Endothelial cell (in vitro differentiated cells): ENCODE measurements around the gene CTNNA3. TPM values are rescaled to one million over a fixed set of nuclear protein-coding genes. Genes with fewer than 3 reads are reported as not detected.

ENCODE experiments used
- DNase-seq: peaks from one replicate; pipeline ENCODE4 v3.0.0; 2021; ENCODE audit warnings: low spot score
- H3K27ac Mint-ChIP-seq: one replicate; pipeline ENCODE4 v1.8.0; 2021; ENCODE audit warnings: mixed read lengths, inconsistent platforms; ENCODE audit not compliant: unreplicated experiment
- H3K27me3 Mint-ChIP-seq: one replicate; pipeline ENCODE4 v1.8.0; 2021; ENCODE audit warnings: mild to moderate bottlenecking, moderate library complexity, mixed read lengths, inconsistent platforms; ENCODE audit not compliant: unreplicated experiment
- H3K36me3 Mint-ChIP-seq: one replicate; pipeline ENCODE4 v1.8.0; 2021; ENCODE audit warnings: mild to moderate bottlenecking, low read depth, mixed read lengths, inconsistent platforms; ENCODE audit not compliant: unreplicated experiment
- H3K4me1 Mint-ChIP-seq: one replicate; pipeline ENCODE4 v1.8.0; 2021; ENCODE audit warnings: mild to moderate bottlenecking, mixed read lengths, inconsistent platforms; ENCODE audit not compliant: unreplicated experiment
- H3K4me3 Mint-ChIP-seq: one replicate; pipeline ENCODE4 v1.8.0; 2021; ENCODE audit warnings: mild to moderate bottlenecking, mixed read lengths, inconsistent platforms; ENCODE audit not compliant: unreplicated experiment
- H3K9me3 Mint-ChIP-seq: one replicate; pipeline ENCODE4 v1.8.0; 2021; ENCODE audit warnings: mixed read lengths, inconsistent platforms; ENCODE audit not compliant: unreplicated experiment
- total RNA-seq: library from RNA; stranded (reverse); fragmentation: NEBNext Ultra II Directional; extraction: Animal tissue kit (Norgen Biotek cat#: 25700); gene quantifications from one replicate; pipeline ENCODE4 v1.2.1, GENCODE V29; 2021; ENCODE audit not compliant: unreplicated experiment
- TF ChIP-seq, protein P1 (sequence below): fragments of 200-600 bp; sonication (generic); IDR thresholded peaks from one replicate; pipeline ENCODE4 v1.5.0; 2021; ENCODE audit warnings: antibody characterized with exemption; ENCODE audit not compliant: unreplicated experiment

The CTNNA3 gene
- total RNA-seq, 1 donor from 2014 or later, result 2.3 TPM

DNA sequence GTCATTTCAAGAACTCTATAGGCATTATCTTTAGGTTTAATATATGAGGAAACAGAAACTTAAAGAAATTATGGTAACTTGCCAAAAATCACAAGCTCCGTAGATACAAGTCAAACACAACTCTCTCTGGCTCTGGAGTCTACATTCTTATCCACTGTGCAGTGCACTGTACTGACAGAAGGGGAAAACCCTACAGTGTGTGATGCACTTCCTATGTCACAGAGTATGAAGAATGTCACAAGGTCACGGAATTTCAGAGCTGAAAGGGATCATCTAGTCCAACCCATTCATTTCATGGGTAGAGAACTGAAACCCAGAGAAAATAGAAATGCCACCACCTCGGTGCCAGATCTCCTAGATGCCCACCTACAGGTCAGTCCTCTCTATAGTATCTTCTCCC is 684.0 kb downstream of the CTNNA3 start:
- no peak for DNase-seq
- TF ChIP-seq, protein P1, sequence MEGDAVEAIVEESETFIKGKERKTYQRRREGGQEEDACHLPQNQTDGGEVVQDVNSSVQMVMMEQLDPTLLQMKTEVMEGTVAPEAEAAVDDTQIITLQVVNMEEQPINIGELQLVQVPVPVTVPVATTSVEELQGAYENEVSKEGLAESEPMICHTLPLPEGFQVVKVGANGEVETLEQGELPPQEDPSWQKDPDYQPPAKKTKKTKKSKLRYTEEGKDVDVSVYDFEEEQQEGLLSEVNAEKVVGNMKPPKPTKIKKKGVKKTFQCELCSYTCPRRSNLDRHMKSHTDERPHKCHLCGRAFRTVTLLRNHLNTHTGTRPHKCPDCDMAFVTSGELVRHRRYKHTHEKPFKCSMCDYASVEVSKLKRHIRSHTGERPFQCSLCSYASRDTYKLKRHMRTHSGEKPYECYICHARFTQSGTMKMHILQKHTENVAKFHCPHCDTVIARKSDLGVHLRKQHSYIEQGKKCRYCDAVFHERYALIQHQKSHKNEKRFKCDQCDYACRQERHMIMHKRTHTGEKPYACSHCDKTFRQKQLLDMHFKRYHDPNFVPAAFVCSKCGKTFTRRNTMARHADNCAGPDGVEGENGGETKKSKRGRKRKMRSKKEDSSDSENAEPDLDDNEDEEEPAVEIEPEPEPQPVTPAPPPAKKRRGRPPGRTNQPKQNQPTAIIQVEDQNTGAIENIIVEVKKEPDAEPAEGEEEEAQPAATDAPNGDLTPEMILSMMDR, result no peak
- Mint-ChIP-seq H3K4me1 (no peaks in the 10 kb centered on the region), H3K9me3 (no peaks in the 10 kb centered on the region), H3K4me3 (no peak overlapping the region), H3K27ac (no peak overlapping the region), H3K36me3 (no peaks in the 10 kb centered on the region), H3K27me3 (no peaks in the 10 kb centered on the region)

DNA sequence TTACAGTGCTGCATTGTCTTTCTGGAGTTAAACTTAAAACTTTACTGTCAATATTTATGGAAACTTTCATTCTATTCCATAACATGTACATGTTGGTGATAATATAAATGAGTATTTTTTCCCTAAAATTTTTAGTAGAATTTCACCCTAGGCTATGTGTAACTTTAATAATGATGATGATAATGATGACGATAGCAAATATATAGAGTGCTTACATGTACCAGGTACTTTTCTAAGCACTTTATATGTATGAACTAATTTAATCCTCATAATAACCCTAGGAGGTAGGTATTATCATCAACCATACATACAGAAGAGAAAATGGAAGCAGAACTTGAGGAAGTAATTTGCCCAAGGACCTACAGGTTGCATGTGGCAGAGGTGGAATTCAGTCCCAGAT is 684.5 kb downstream of the CTNNA3 start:
- Mint-ChIP-seq H3K4me1 (no peaks in the 10 kb centered on the region), H3K27me3 (no peaks in the 10 kb centered on the region), H3K36me3 (no peaks in the 10 kb centered on the region), H3K4me3 (no peak overlapping the region), H3K27ac (no peak overlapping the region), H3K9me3 (no peaks in the 10 kb centered on the region)
- DNase-seq, result no peak
- TF ChIP-seq, protein P1, result no peak

DNA sequence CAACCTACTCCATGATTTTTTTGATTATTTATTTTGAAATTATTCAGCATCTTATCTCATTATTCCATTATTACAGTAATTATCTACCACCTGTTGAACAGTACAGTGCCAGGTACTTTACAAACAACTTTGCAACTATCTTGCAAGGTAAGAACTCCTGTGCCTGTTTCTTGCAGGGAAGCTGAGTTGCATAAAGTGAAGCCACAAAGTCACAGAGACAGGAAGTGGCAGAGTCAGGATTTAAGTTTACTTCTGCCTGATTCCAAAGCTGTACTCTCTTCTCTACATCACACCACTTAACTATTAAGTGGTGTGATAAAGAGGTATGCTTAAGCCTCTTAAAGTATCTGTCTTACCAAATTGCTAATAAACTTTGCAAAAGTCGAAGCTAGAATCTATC is 690.0 kb downstream of the CTNNA3 start:
- TF ChIP-seq, protein P1, result no peak
- Mint-ChIP-seq H3K27ac (no peak overlapping the region), H3K4me1 (peaks cover 7% of the 10 kb centered on the region), H3K4me3 (no peak overlapping the region), H3K27me3 (no peaks in the 10 kb centered on the region), H3K9me3 (no peaks in the 10 kb centered on the region), H3K36me3 (no peaks in the 10 kb centered on the region)
- no peak for DNase-seq

DNA sequence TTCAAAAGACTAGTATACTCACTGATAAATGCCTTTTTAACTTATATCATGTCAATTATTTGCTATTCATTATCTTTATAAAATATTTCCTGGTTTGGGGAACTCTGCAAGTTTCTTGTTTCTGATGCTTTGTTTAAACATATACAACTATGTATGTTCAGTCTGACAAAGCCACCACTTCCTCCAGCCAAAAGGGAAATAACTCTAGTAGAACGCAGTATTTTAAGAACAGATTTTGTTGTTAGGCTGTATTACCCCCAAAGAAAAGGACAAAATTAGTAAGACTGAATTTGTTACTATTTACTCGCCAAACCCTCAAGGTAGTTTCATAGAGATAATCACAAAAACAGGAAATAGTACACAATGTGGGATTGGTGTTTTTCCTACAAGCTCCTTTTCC is 691.3 kb downstream of the CTNNA3 start:
- Mint-ChIP-seq H3K27me3 (no peaks in the 10 kb centered on the region), H3K9me3 (no peaks in the 10 kb centered on the region), H3K27ac (no peak overlapping the region), H3K36me3 (no peaks in the 10 kb centered on the region), H3K4me1 (peaks cover 7% of the 10 kb centered on the region), H3K4me3 (no peak overlapping the region)
- no peak for DNase-seq
- TF ChIP-seq, protein P1, result no peak

DNA sequence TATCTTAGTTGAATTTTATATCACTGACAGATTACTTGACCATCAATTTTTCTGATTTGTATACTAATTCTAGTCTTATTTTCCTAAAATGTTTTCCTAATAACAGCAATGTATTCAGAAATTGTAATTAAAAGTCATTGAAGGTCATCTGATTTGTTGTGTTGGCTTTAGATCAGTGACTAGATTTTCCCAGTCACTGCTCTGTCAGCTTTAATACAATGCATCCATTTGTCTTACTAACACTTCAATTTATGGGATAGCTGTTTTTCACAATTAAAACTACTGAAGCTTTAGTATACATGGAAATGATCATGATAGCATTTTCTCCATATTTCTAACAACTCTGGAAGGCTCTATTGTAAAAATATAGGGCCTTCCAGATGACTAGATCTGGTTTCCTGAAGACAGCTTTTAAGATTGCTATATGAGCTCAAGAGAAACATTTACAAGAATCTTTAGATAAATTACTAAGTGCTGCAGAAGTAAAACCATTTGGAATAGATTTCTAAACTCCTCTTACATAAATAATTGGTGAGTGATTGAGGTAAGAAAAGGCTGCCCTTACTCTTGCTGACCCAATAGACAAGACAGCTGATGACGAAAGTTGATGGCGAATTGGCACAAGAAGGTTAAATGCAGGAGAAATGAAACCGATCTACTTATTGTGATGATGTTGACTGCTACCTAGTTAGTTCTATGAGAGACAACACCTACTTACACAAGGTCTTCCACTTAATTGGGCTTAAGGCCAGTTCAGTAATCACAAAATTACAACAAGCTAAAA is 696.0 kb downstream of the CTNNA3 start:
- TF ChIP-seq, protein P1, result no peak
- H3K27me3 Mint-ChIP-seq, result no peaks in the 10 kb centered on the region
- no peaks in the 10 kb centered on the region for H3K36me3 Mint-ChIP-seq
- DNase-seq, result no peak
- no peak overlapping the region for H3K4me3 Mint-ChIP-seq
- no peaks in the 10 kb centered on the region for H3K9me3 Mint-ChIP-seq
- no peaks in the 10 kb centered on the region for H3K4me1 Mint-ChIP-seq
- H3K27ac Mint-ChIP-seq, result no peak overlapping the region
